Vagina (tissue), 2 donors: ENCODE measurements around the gene ASIC3.

Source experiments
- CTCF ChIP-seq, 3 experiments: fragments of 450-650 bp in 2 of 3; fragments of 200-600 bp in 1 of 3; sonication (generic) in 1 of 3; IDR thresholded peaks; one replicate each; pipeline ENCODE4 v1.5.1; 2017 to 2019; ENCODE audit warnings: antibody characterized with exemption in 3 of 3, mild to moderate bottlenecking in 2 of 3, moderate library complexity in 2 of 3
- POLR2A ChIP-seq, 2 donors: fragments of 450-650 bp; IDR thresholded peaks; one replicate each; pipeline ENCODE4 v1.6.1; 2017; ENCODE audit warnings: antibody characterized with exemption in 2 of 2, mild to moderate bottlenecking in 2 of 2, moderate library complexity in 2 of 2
- POLR2AphosphoS5 ChIP-seq, 2 donors: sonication (generic); formaldehyde crosslinking; IDR thresholded peaks; one replicate each; pipeline ENCODE4 v1.9.0; 2017; ENCODE audit warnings: antibody characterized with exemption in 2 of 2, mild to moderate bottlenecking in 2 of 2, low read depth in 1 of 2; ENCODE audit not compliant: insufficient read depth in 1 of 2

GRCh38 chr7:151073990-151074389, 25.7 kb downstream of the ASIC3 start:
- TF ChIP-seq POLR2A (IDR thresholded peaks at IDR 0.05) (no peak), CTCF (IDR thresholded peaks at IDR 0.05) (no peak), POLR2AphosphoS5 (IDR thresholded peaks at IDR 0.05; ENCODE audit: insufficient read depth in 1 of 2, low read depth in 1 of 2) (no peak)
